Rectal smooth muscle tissue (tissue), 1 donor: Measurements from ENCODE around the gene EEFSEC.

Source experiments
- H3K27ac ChIP-seq: one replicate; pipeline ENCODE4 v1.7.0; 2013; ENCODE audit warnings: low read depth, low read length, inconsistent platforms
- H3K27me3 ChIP-seq: one replicate; pipeline ENCODE4 v1.7.0; 2013; ENCODE audit warnings: low read length; ENCODE audit not compliant: control insufficient read depth, insufficient read depth
- H3K36me3 ChIP-seq: one replicate; pipeline ENCODE4 v1.7.0; 2013; ENCODE audit warnings: low read length; ENCODE audit not compliant: control insufficient read depth, insufficient read depth
- H3K4me1 ChIP-seq: one replicate; pipeline ENCODE4 v1.7.0; 2013; ENCODE audit warnings: low read length; ENCODE audit not compliant: control insufficient read depth, insufficient read depth
- H3K4me3 ChIP-seq: one replicate; pipeline ENCODE4 v1.7.0; 2013; ENCODE audit warnings: low read length
- H3K9ac ChIP-seq: one replicate; pipeline ENCODE4 v1.7.0; 2013; ENCODE audit warnings: low read length

Gene EEFSEC

GRCh38 chr3:128341659-128342395, 188.5 kb downstream of the EEFSEC start:
- Histone ChIP-seq H3K4me3 (no peak overlapping the region), H3K27me3 (no peaks in the 10 kb centered on the region), H3K9ac (no peak overlapping the region), H3K36me3 (peaks cover 10% of the 10 kb centered on the region), H3K4me1 (no peaks in the 10 kb centered on the region), H3K27ac (no peak overlapping the region)

- Histone ChIP-seq H3K4me3 (no peak overlapping the region), H3K27ac (no peak overlapping the region), H3K9ac (no peak overlapping the region), H3K4me1 (no peaks in the 10 kb centered on the region), H3K27me3 (no peaks in the 10 kb centered on the region), H3K36me3 (peaks cover 10% of the 10 kb centered on the region)
These were observed 189.5 kb downstream of the EEFSEC start for GRCh38 chr3:128342701-128343180.

GRCh38 chr3:128343287-128344051, 190.2 kb downstream of the EEFSEC start:
- Histone ChIP-seq H3K27ac (no peak overlapping the region), H3K36me3 (peaks cover 10% of the 10 kb centered on the region), H3K4me3 (no peak overlapping the region)

GRCh38 chr3:128344052-128344735, 190.9 kb downstream of the EEFSEC start:
- Histone ChIP-seq H3K4me3 (no peak overlapping the region), H3K27me3 (no peaks in the 10 kb centered on the region), H3K4me1 (no peaks in the 10 kb centered on the region), H3K36me3 (peaks cover 10% of the 10 kb centered on the region), H3K9ac (no peak overlapping the region), H3K27ac (no peak overlapping the region)

More at GRCh38 chr3:128343287-128344051, 190.2 kb downstream of the EEFSEC start:
- Histone ChIP-seq H3K4me1 (no peaks in the 10 kb centered on the region), H3K9ac (no peak overlapping the region), H3K27me3 (no peaks in the 10 kb centered on the region)

- Histone ChIP-seq H3K27ac (no peak overlapping the region), H3K4me3 (no peak overlapping the region), H3K27me3 (no peaks in the 10 kb centered on the region), H3K36me3 (peaks cover 10% of the 10 kb centered on the region), H3K4me1 (no peaks in the 10 kb centered on the region), H3K9ac (no peak overlapping the region)
These were observed 191.9 kb downstream of the EEFSEC start for GRCh38 chr3:128345196-128345595.

- Histone ChIP-seq H3K27me3 (no peaks in the 10 kb centered on the region), H3K36me3 (peaks cover 5% of the 10 kb centered on the region), H3K4me1 (no peaks in the 10 kb centered on the region), H3K27ac (no peak overlapping the region), H3K4me3 (no peak overlapping the region), H3K9ac (no peak overlapping the region)
These were observed 193.3 kb downstream of the EEFSEC start for GRCh38 chr3:128346562-128346961.

- Histone ChIP-seq H3K27me3 (no peaks in the 10 kb centered on the region), H3K4me3 (no peak overlapping the region), H3K4me1 (no peaks in the 10 kb centered on the region), H3K27ac (no peak overlapping the region), H3K36me3 (peaks cover 2% of the 10 kb centered on the region), H3K9ac (no peak overlapping the region)
These were observed 194.0 kb downstream of the EEFSEC start for GRCh38 chr3:128347282-128347681.

- no peaks in the 10 kb centered on the region for H3K4me1 ChIP-seq
- H3K36me3 ChIP-seq: no peaks in the 10 kb centered on the region
- no peak overlapping the region for H3K27ac ChIP-seq
- no peaks in the 10 kb centered on the region for H3K27me3 ChIP-seq
- no peak overlapping the region for H3K4me3 ChIP-seq
- H3K9ac ChIP-seq: no peak overlapping the region
These were observed 194.8 kb downstream of the EEFSEC start for GRCh38 chr3:128348075-128348474.

GRCh38 chr3:128348805-128349531, 195.7 kb downstream of the EEFSEC start:
- H3K4me1 ChIP-seq: peaks cover 3% of the 10 kb centered on the region
- H3K36me3 ChIP-seq: no peaks in the 10 kb centered on the region
- no peak overlapping the region for H3K4me3 ChIP-seq
- H3K27me3 ChIP-seq: no peaks in the 10 kb centered on the region
- H3K27ac ChIP-seq: no peak overlapping the region
- no peak overlapping the region for H3K9ac ChIP-seq

GRCh38 chr3:128349963-128350599, 196.8 kb downstream of the EEFSEC start:
- Histone ChIP-seq H3K27me3 (no peaks in the 10 kb centered on the region), H3K36me3 (no peaks in the 10 kb centered on the region), H3K4me3 (no peak overlapping the region), H3K27ac (no peak overlapping the region), H3K9ac (no peak overlapping the region), H3K4me1 (peaks cover 13% of the 10 kb centered on the region)

GRCh38 chr3:128351546-128351945, 198.3 kb downstream of the EEFSEC start:
- H3K4me3 ChIP-seq: no peak overlapping the region
- no peak overlapping the region for H3K9ac ChIP-seq
- no peaks in the 10 kb centered on the region for H3K27me3 ChIP-seq
- no peaks in the 10 kb centered on the region for H3K36me3 ChIP-seq
- H3K4me1 ChIP-seq: peaks cover 15% of the 10 kb centered on the region
- no peak overlapping the region for H3K27ac ChIP-seq
